Heart right ventricle (tissue), 16 donors: ENCODE results near the gene RBP5. TPM values are rescaled to one million over a fixed set of nuclear protein-coding genes. Genes with fewer than 3 reads are reported as not detected.

Source experiments
- ATAC-seq, 8 donors: fragments of 200-7000 bp; cut with Tn5 transposase; one replicate each; pipeline ENCODE4 v1.9.1; 2020; ENCODE audit warnings: mild to moderate bottlenecking in 8 of 8, moderate library complexity in 8 of 8, moderate number of reproducible peaks in 1 of 8
- DNase-seq, 2 donors: peaks; one replicate each; pipeline ENCODE4 v3.0.0-alpha.2; 2020
- H3K27ac ChIP-seq, 10 donors: fragments of 200-600 bp; sonication (generic) in 2 of 10; one replicate each; pipeline versions ENCODE4 v1.5.0 to v1.8.0; 2020 to 2022; ENCODE audit warnings: mild to moderate bottlenecking in 3 of 10
- H3K27me3 ChIP-seq, 7 donors: fragments of 200-600 bp; one replicate each; pipeline ENCODE4 v1.8.0; 2021 to 2022; ENCODE audit warnings: mild to moderate bottlenecking in 2 of 7
- H3K36me3 ChIP-seq, 9 donors: fragments of 200-600 bp; sonication (generic) in 1 of 9; one replicate each; pipeline versions ENCODE4 v1.5.0 to v1.8.0; 2020 to 2022; ENCODE audit warnings: mild to moderate bottlenecking in 2 of 9
- H3K4me1 ChIP-seq, 9 donors: fragments of 200-600 bp; sonication (generic) in 1 of 9; one replicate each; pipeline versions ENCODE4 v1.5.0 to v1.8.0; 2020 to 2022; ENCODE audit warnings: mild to moderate bottlenecking in 4 of 9
- H3K4me3 ChIP-seq, 10 donors: fragments of 200-600 bp; sonication (generic) in 2 of 10; one replicate each; pipeline versions ENCODE4 v1.5.0 to v1.8.0; 2020 to 2022; ENCODE audit warnings: mild to moderate bottlenecking in 7 of 10, moderate library complexity in 2 of 10
- H3K9me3 ChIP-seq, 11 donors: fragments of 200-600 bp in 10 of 11; sonication (generic) in 2 of 11; one replicate each; pipeline versions ENCODE4 v1.5.0 to v1.8.0; 2013 to 2022; ENCODE audit warnings: mild to moderate bottlenecking in 2 of 11, control low read depth in 1 of 11, moderate library complexity in 1 of 11
- CTCF ChIP-seq, 9 donors: fragments of 200-600 bp; sonication (generic) in 2 of 9; IDR thresholded peaks; one replicate each; pipeline versions ENCODE4 v1.5.0 to v1.8.0; 2021 to 2022; ENCODE audit warnings: antibody characterized with exemption in 9 of 9, mild to moderate bottlenecking in 5 of 9, moderate library complexity in 1 of 9
- WGBS, 2 donors: extraction: QIAGEN DNeasy Blood & Tissue Kit; methylation state at CpG; one replicate each; pipeline ENCODE4 v1.1.7; 2013; ENCODE audit warnings: inconsistent platforms in 1 of 2; 5-methylcytosine and 5-hydroxymethylcytosine counted together
- intact Hi-C, 10 donors: fragments of 100-400 bp; cut with DNase I; formaldehyde crosslinking; loops; one replicate each; pipeline versions ENCODE4 v1.11.1 to v1.14.2; 2022
- polyA plus RNA-seq, 2 donors: library from polyadenylated mRNA; stranded (reverse); fragments of 200-250 nt; gene quantifications; one replicate each; pipeline ENCODE4 v1.2.3, GENCODE V29; 2013
- total RNA-seq, 10 donors: library from RNA; stranded (reverse); fragmentation: NEBNext Ultra II Directional in 3 of 10; extraction: Animal tissue kit (Norgen Biotek cat#: 25700) in 3 of 10; gene quantifications; one replicate each; pipeline versions ENCODE4 v1.2.1 to v1.2.4, GENCODE V29; 2021 to 2023
- donor health status: Arrhythmogenic right ventricular cardiomyopathy.
- donor health status: ischemic (EF 13 %, LVEDD 7.1; RV severe dilation, severe dysfunction).
- donor health status: healthy with polysubstance abuse.
- donor health status: DM: no; HTN: yes; CAD: no.
- donor health status: DM: no; HTN: no; CAD: no.
- donor health status: ischemic (EF 25% LVEDD 6.9; RV normal size, moderate dysfunction).
- donor health status: ischemic (EF 25% LVEDD 5.7; RV mildly dilated, moderate dysfunction).
- donor health status: healthy.
- donor health status: DM: yes; HTN: yes; CAD: no.
- donor health status: Ischemic cardiomyopathy.
- donor health status: ischemic (EF 35%, LVEDD 5.7; RV mildly dilated, moderate dysfunction).
- donor health status: nonischemic (EF 11% LVEDD 7.7; RV severe dilation, severe dysfunction).
- donor health status: DM: yes; HTN: yes; CAD: no.
- donor health status: PGD.
- donor health status: ischemic (EF 29% LVEDD 5.4; RV normal size, mild dysfunction).
- donor health status: nonischemic (EF 23%, LVEDD 6.1; RV moderate dilation, normal function).

RBP5 gene
- total and polyA plus RNA-seq, 12 donors = 0.34 to 3.2 (median 0.64) TPM; not detected in 6

- no peak for TF ChIP-seq CTCF (IDR thresholded peaks at IDR 0.05)
- H3K27ac ChIP-seq = peak overlapping the region in 1 of 10 donors; percentile 36
- H3K9me3 ChIP-seq = no peaks in the 10 kb centered on the region
- H3K4me3 ChIP-seq = no peak overlapping the region
- H3K36me3 ChIP-seq = peaks cover 0 to 27% (median 0%) of the 10 kb centered on the region in 9 donors
- H3K4me1 ChIP-seq = peaks cover 0 to 39% (median 14%) of the 10 kb centered on the region in 9 donors
- ATAC-seq = no peak
- no peaks in the 10 kb centered on the region for H3K27me3 ChIP-seq
- intact Hi-C loops = loop anchor here in 5 of 10 donors (2.0 to 10.0 kb wide), 4 partner anchors 51 to 167 kb away; partner anchors contain the start of genes C12orf57 (in 1 of the 5), C1S (in 1 of the 5), PTPN6 (in 1 of the 5) and RNU7-1 (in 1 of the 5)
- WGBS, 2 donors = 80% methylated on average over 4 of the region's 4 CpGs
- no peak for DNase-seq
Observed at GRCh38 chr12:7112041-7112440, 16.6 kb downstream of the RBP5 start.

DNA sequence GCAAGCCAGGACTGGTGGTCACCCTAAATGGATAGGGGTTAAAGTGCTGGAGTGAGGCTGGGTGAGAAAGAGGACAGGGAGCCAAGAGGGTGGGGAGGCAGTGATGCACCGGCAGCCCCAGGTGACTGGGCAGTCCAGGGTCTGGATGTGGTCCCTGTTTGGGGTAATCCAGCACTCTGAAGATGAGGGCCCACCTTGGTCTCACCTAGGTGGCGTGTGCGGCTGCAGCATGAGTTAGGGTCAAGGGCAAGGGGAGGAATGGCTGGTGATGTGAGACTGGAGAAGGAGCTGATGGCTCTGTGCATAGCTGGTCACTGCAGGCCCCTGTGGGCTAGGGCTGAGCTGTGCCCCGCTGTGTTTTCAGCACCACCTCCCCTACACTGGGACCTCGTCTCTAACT lies 18.0 kb downstream of the RBP5 start:
- H3K4me1 ChIP-seq = peaks cover 0 to 44% (median 14%) of the 10 kb centered on the region in 9 donors
- no peak for TF ChIP-seq CTCF (IDR thresholded peaks at IDR 0.05)
- 96% methylated on average over 5 of the region's 5 CpGs for WGBS, 2 donors

GRCh38 chr12:7109572-7109920 lies 19.1 kb downstream of the RBP5 start:
- intact Hi-C loops = loop anchor here in 6 of 10 donors (1.0 to 10.0 kb wide), 5 partner anchors 47 to 165 kb away; partner anchors contain the start of genes C1S (in 5 of the 6), C12orf57 (in 1 of the 6) and RNU7-1 (in 1 of the 6)
- Histone ChIP-seq H3K4me3 (peak overlapping the region in 7 of 10 donors; percentile 41 to 70 (median 63)), H3K9me3 (peaks cover 0 to 13% (median 3%) of the 10 kb centered on the region in 11 donors), H3K4me1 (peaks cover 0 to 44% (median 14%) of the 10 kb centered on the region in 9 donors), H3K27ac (peak overlapping the region in 9 of 10 donors; percentile 85 to 98 (median 89)), H3K36me3 (peaks cover 0 to 16% (median 0%) of the 10 kb centered on the region in 9 donors), H3K27me3 (no peaks in the 10 kb centered on the region)
- WGBS, 2 donors = 64% methylated on average over 5 of the region's 5 CpGs
- DNase-seq (no peak), ATAC-seq (no peak)
- TF ChIP-seq CTCF (IDR thresholded peaks at IDR 0.05) = no peak

More for the DNA sequence above, 18.0 kb downstream of the RBP5 start:
- Histone ChIP-seq H3K27ac (no peak overlapping the region), H3K9me3 (peaks cover 0 to 11% (median 3%) of the 10 kb centered on the region in 11 donors), H3K4me3 (no peak overlapping the region), H3K27me3 (no peaks in the 10 kb centered on the region), H3K36me3 (peaks cover 0 to 22% (median 0%) of the 10 kb centered on the region in 9 donors)
- ATAC-seq (no peak), DNase-seq (no peak)
- intact Hi-C loops = loop anchor here in 4 of 10 donors (5.0 to 10.0 kb wide), 3 partner anchors 156 to 166 kb away; partner anchors contain the start of genes C12orf57 (in 1 of the 4), PTPN6 (in 1 of the 4) and RNU7-1 (in 1 of the 4)

DNA sequence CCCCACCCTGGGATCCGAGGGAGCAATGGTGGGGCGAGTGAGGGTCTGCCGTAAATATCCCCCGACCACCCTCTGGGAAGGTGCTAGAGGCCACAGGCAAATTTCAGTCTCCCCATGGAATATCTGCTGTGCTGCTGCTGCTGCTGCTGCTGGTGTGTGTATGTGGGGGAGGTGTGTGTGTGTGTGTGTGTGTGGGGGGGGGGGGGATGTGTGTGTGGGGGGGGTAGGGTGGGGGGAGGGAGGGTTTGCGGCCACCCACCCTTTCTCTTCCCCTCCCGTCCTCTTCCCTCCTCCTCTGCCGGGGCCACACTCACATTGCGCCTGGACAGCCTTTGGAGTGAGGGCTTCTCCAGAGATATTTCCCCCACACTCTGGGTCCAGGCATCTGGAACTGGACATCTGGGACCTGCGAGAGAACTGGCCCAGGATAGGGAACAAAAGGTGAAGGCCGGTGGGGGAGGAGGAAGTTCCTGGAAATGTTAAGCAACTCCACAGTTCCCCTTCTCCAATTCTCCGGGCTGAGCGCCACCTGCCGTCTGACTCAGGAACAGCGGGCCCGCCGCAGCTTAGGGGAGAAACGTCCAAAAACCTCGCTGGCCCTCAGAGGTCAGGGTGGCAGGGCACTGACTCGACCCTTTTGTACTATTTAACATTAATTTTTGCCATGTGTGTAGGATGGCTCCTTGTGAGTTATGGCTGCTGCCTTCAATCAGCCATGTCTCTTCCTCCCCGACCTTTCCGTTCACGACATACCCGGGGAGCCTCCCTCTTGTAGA lies 19.7 kb downstream of the RBP5 start, which contains the start of gene C1RL:
TSS of gene C1RL (minus strand) at position 419 of the 776 bp plus-strand sequence. CDS start at position 385, 34 bp downstream.
- H3K4me3 ChIP-seq = peak within 1 kb of the TSS in 9 of 10 donors; percentile 41 to 70 (median 63)
- H3K36me3 ChIP-seq = peaks cover 0 to 18% (median 0%) of the 10 kb centered on the region in 9 donors
- DNase-seq (peak; percentile 90), ATAC-seq (peak; percentile 75 to 91 (median 88))
- H3K4me1 ChIP-seq = peaks cover 0 to 44% (median 14%) of the 10 kb centered on the region in 9 donors
- TF ChIP-seq CTCF (IDR thresholded peaks at IDR 0.05) = peak; percentile 94 to 99 (median 97)
- intact Hi-C loops = loop anchor here in 6 of 10 donors (1.0 to 10.0 kb wide), 5 partner anchors 47 to 164 kb away; partner anchors contain the start of genes C1S (in 5 of the 6), C12orf57 (in 1 of the 6) and RNU7-1 (in 1 of the 6)
- H3K27me3 ChIP-seq = no peaks in the 10 kb centered on the region
- peak within 1 kb of the TSS; percentile 70 to 98 (median 89) for H3K27ac ChIP-seq
- peaks cover 0 to 13% (median 3%) of the 10 kb centered on the region in 11 donors for H3K9me3 ChIP-seq
- WGBS, 2 donors = 15 to 22% methylated on average over 21 to 23 of the region's 23 CpGs
